H9 (cell line): ENCODE results near the gene C9orf152. TPM values are rescaled to one million over a fixed set of nuclear protein-coding genes. Genes with fewer than 3 reads are reported as not detected.

Experiments
- DNase-seq: peaks from one replicate; pipeline ENCODE4 v3.0.0-alpha.2; 2017
- H2AFZ ChIP-seq: one replicate; pipeline ENCODE4 v1.6.1; 2013; ENCODE audit warnings: mild to moderate bottlenecking, low read length, control low read depth, moderate library complexity
- H2AK5ac ChIP-seq: 2 replicates; pipeline ENCODE4 v1.6.1; 2013; ENCODE audit warnings: low read length, control low read depth, mixed read lengths; ENCODE audit not compliant: insufficient read length
- H2BK120ac ChIP-seq: one replicate; pipeline ENCODE4 v1.6.1; 2013; ENCODE audit warnings: low read depth, mild to moderate bottlenecking, low read length, control low read depth, inconsistent platforms; ENCODE audit not compliant: poor library complexity, severe bottlenecking
- H2BK12ac ChIP-seq: 2 replicates; pipeline ENCODE4 v1.6.1; 2013; ENCODE audit warnings: low read length, control low read depth, mixed read lengths, low read depth; ENCODE audit not compliant: insufficient read length
- H2BK15ac ChIP-seq: 2 replicates; pipeline ENCODE4 v1.6.1; 2013; ENCODE audit warnings: low read depth, low read length, control low read depth
- H2BK20ac ChIP-seq: one replicate; pipeline ENCODE4 v1.6.1; 2013; ENCODE audit warnings: low read depth, mild to moderate bottlenecking, low read length, control low read depth, inconsistent platforms; ENCODE audit not compliant: poor library complexity, severe bottlenecking
- H2BK5ac ChIP-seq: 2 replicates; pipeline ENCODE4 v1.6.1; 2013; ENCODE audit warnings: low read length, control low read depth, mixed read lengths; ENCODE audit not compliant: insufficient read length
- H3K14ac ChIP-seq: 2 replicates; pipeline ENCODE4 v1.6.1; 2013; ENCODE audit warnings: low read length, control low read depth; ENCODE audit not compliant: insufficient read depth
- H3K18ac ChIP-seq: 2 replicates; pipeline ENCODE4 v1.6.1; 2013; ENCODE audit warnings: low read depth, mild to moderate bottlenecking, mixed read lengths, low read length, control low read depth; ENCODE audit not compliant: insufficient read length
- H3K23ac ChIP-seq: 2 replicates; pipeline ENCODE4 v1.6.1; 2013; ENCODE audit warnings: low read length, control low read depth, mixed read lengths, low read depth; ENCODE audit not compliant: insufficient read length
- H3K23me2 ChIP-seq: 2 replicates; pipeline ENCODE4 v1.6.1; 2013; ENCODE audit warnings: low read depth, mild to moderate bottlenecking, mixed read lengths, low read length, control low read depth; ENCODE audit not compliant: insufficient read length, poor library complexity, severe bottlenecking
- H3K27ac ChIP-seq: 2 replicates; pipeline ENCODE4 v1.5.1; 2013; ENCODE audit warnings: low read length, control low read depth, mixed read lengths, low read depth; ENCODE audit not compliant: insufficient read length
- H3K27me3 ChIP-seq: 2 replicates; pipeline ENCODE4 v1.6.1; 2013; ENCODE audit warnings: low read length, control low read depth, inconsistent platforms; ENCODE audit not compliant: insufficient read depth
- H3K4ac ChIP-seq: 2 replicates; pipeline ENCODE4 v1.6.1; 2013; ENCODE audit warnings: low read depth, mild to moderate bottlenecking, control low read depth, inconsistent platforms, low read length, moderate library complexity
- H3K4me1 ChIP-seq: 2 replicates; pipeline ENCODE4 v1.6.1; 2013; ENCODE audit warnings: low read length, control low read depth, inconsistent platforms; ENCODE audit not compliant: insufficient read depth
- H3K4me2 ChIP-seq: 2 replicates; pipeline ENCODE4 v1.6.1; 2013; ENCODE audit warnings: low read length, control low read depth, mixed read lengths; ENCODE audit not compliant: insufficient read length, insufficient read depth
- H3K56ac ChIP-seq: 2 replicates; pipeline ENCODE4 v1.6.1; 2013; ENCODE audit warnings: low read depth, mild to moderate bottlenecking, mixed read lengths, low read length, control low read depth; ENCODE audit not compliant: insufficient read length
- H3K79me1 ChIP-seq: 2 replicates; pipeline ENCODE4 v1.6.1; 2013; ENCODE audit warnings: low read depth, mild to moderate bottlenecking, moderate library complexity, low read length, control low read depth, inconsistent platforms; ENCODE audit not compliant: insufficient read depth, poor library complexity, severe bottlenecking
- H3K79me2 ChIP-seq: 2 replicates; pipeline ENCODE4 v1.6.1; 2013; ENCODE audit warnings: low read length, control low read depth, inconsistent platforms; ENCODE audit not compliant: insufficient read depth
- H3K9ac ChIP-seq: 2 replicates; pipeline ENCODE4 v1.6.1; 2013; ENCODE audit warnings: low read length, control low read depth, mixed read lengths; ENCODE audit not compliant: insufficient read length; ENCODE audit errors: extremely low read depth
- H3K9me3 ChIP-seq: one replicate; pipeline ENCODE4 v1.6.1; 2013; ENCODE audit warnings: low read depth, low read length, inconsistent platforms; ENCODE audit not compliant: control insufficient read depth
- H3T11ph ChIP-seq: one replicate; pipeline ENCODE4 v1.6.1; 2013; ENCODE audit warnings: mild to moderate bottlenecking, low read length, control low read depth, inconsistent platforms
- H4K20me1 ChIP-seq: one replicate; pipeline ENCODE4 v1.6.1; 2013; ENCODE audit not compliant: control insufficient read depth, insufficient read length, insufficient read depth
- H4K5ac ChIP-seq: 2 replicates; pipeline ENCODE4 v1.6.1; 2013; ENCODE audit warnings: low read depth, mild to moderate bottlenecking, mixed read lengths, low read length, control low read depth; ENCODE audit not compliant: insufficient read length
- H4K8ac ChIP-seq: replicated peaks from 2 replicates; pipeline ENCODE4 v1.6.1; 2013; ENCODE audit warnings: low read length, control low read depth, mixed read lengths, low read depth; ENCODE audit not compliant: insufficient read length
- H4K91ac ChIP-seq: 2 replicates; pipeline ENCODE4 v1.6.1; 2013; ENCODE audit warnings: low read depth, mild to moderate bottlenecking, moderate library complexity, mixed read lengths, low read length, control low read depth; ENCODE audit not compliant: insufficient read length
- H3K27ac Mint-ChIP-seq, 3 experiments: 2 replicates in 2 of 3; 3 replicates in 1 of 3; pipeline ENCODE4 v1.8.0; 2020 to 2021; ENCODE audit warnings: mixed read lengths in 3 of 3, mild to moderate bottlenecking in 1 of 3, moderate library complexity in 1 of 3
- H3K27me3 Mint-ChIP-seq: 2 replicates; pipeline ENCODE4 v1.8.0; 2021; ENCODE audit warnings: low read depth, mild to moderate bottlenecking, moderate library complexity, mixed read lengths
- H3K36me3 Mint-ChIP-seq, 3 experiments: 2 replicates in 2 of 3; 3 replicates in 1 of 3; pipeline ENCODE4 v1.8.0; 2020 to 2021; ENCODE audit warnings: low read depth in 3 of 3, mixed read lengths in 3 of 3; ENCODE audit not compliant: insufficient read depth in 1 of 3
- H3K4me1 Mint-ChIP-seq, 2 experiments: 2 replicates each; pipeline ENCODE4 v1.8.0; 2020; ENCODE audit warnings: mixed read lengths in 2 of 2
- H3K4me3 Mint-ChIP-seq, 2 experiments: 2 replicates in 1 of 2; 3 replicates in 1 of 2; pipeline ENCODE4 v1.8.0; 2020 to 2021; ENCODE audit warnings: mild to moderate bottlenecking in 2 of 2, mixed read lengths in 2 of 2, moderate library complexity in 1 of 2
- H3K9me3 Mint-ChIP-seq, 2 experiments: 2 replicates in 1 of 2; 3 replicates in 1 of 2; pipeline ENCODE4 v1.8.0; 2020; ENCODE audit warnings: mild to moderate bottlenecking in 2 of 2, mixed read lengths in 2 of 2, moderate library complexity in 1 of 2
- CTCF ChIP-seq: fragments of 200-600 bp; sonication (generic); conservative IDR thresholded peaks from 3 replicates; pipeline ENCODE4 v1.8.0; 2021; ENCODE audit warnings: antibody characterized with exemption, mild to moderate bottlenecking
- WGBS: extraction: QIAGEN DNeasy Blood & Tissue Kit; methylation state at CpG from one replicate; pipeline ENCODE4 v1.1.7; 2013; ENCODE audit warnings: missing lambda C conversion rate, low lambda C conversion rate, mixed read lengths; ENCODE audit not compliant: insufficient read length; ENCODE audit errors: extremely low coverage; 5-methylcytosine and 5-hydroxymethylcytosine counted together
- total RNA-seq: library from RNA; stranded (reverse); gene quantifications from 2 replicates; pipeline ENCODE4 v1.2.1, GENCODE V29; 2021

The C9orf152 gene
- total RNA-seq, 1 experiment from 2014 or later = not detected

- Histone ChIP-seq H4K20me1 (no peaks in the 10 kb centered on the region), H4K8ac (no peak overlapping the region), H2BK20ac (no peak overlapping the region), H3K4me1 (no peaks in the 10 kb centered on the region; the same call in 1 of the 2 replicates), H4K91ac (no peak overlapping the region), H3K23ac (no peak overlapping the region), H3K18ac (no peak overlapping the region), H2BK120ac (no peak overlapping the region), H3T11ph (no peak overlapping the region), H2AK5ac (no peak overlapping the region), H3K9me3 (no peaks in the 10 kb centered on the region), H3K56ac (no peak overlapping the region), H4K5ac (no peak overlapping the region), H3K27me3 (no peaks in the 10 kb centered on the region), H3K14ac (no peak overlapping the region), H3K23me2 (no peaks in the 10 kb centered on the region), H3K4ac (no peak overlapping the region), H3K79me1 (peaks cover 3% of the 10 kb centered on the region), H2BK15ac (no peak overlapping the region), H2BK12ac (no peak overlapping the region), H2BK5ac (no peak overlapping the region), H3K27ac (no peak overlapping the region), H3K4me2 (no peak overlapping the region), H2AFZ (no peak overlapping the region), H3K79me2 (peaks cover 4% of the 10 kb centered on the region; the same call in 1 of the 2 replicates), H3K9ac (no peak overlapping the region)
- Mint-ChIP-seq H3K36me3 (peaks cover 10 to 48% (median 47%) of the 10 kb centered on the region in 3 experiments; a peak in 6 of 7 replicates), H3K27ac (no peak overlapping the region), H3K9me3 (no peaks in the 10 kb centered on the region), H3K4me3 (no peak overlapping the region), H3K27me3 (no peaks in the 10 kb centered on the region), H3K4me1 (peaks cover 9 to 10% of the 10 kb centered on the region in 2 experiments)
- WGBS = no CpG with 5 or more reads among the region's 3 CpGs
- DNase-seq = no peak
- no peak for TF ChIP-seq CTCF
Observed at GRCh38 chr9:110244616-110245015, 36.7 kb upstream of the C9orf152 start.
